Neural cell (in vitro differentiated cells): ENCODE measurements around the gene VPS37C. TPM values are rescaled to one million over a fixed set of nuclear protein-coding genes. Genes with fewer than 3 reads are reported as not detected.

Source experiments
- H2AFZ ChIP-seq: fragments of 200-600, 300-800 bp; sonication (generic), shearing (Covaris generic); 2 replicates; pipeline ENCODE4 v1.6.0; 2014; ENCODE audit warnings: low read depth, mild to moderate bottlenecking, antibody characterized with exemption, low read length, moderate library complexity
- H3F3A ChIP-seq: fragments of 200-600 bp; shearing (Covaris generic); 2 replicates; pipeline ENCODE4 v1.6.1; 2016; ENCODE audit warnings: mild to moderate bottlenecking, moderate library complexity, mixed read lengths, antibody characterized with exemption, low read length; ENCODE audit not compliant: insufficient read depth, poor library complexity, severe bottlenecking
- H3K27ac ChIP-seq: fragments of 200-600, 300-800 bp; sonication (generic), shearing (Covaris generic); 2 replicates; pipeline ENCODE4 v1.5.1; 2014; ENCODE audit warnings: mild to moderate bottlenecking, low read length, moderate library complexity
- H3K27me3 ChIP-seq: fragments of 300-800, 200-600 bp; sonication (generic), shearing (Covaris generic); 2 replicates; pipeline ENCODE4 v1.6.0; 2014; ENCODE audit warnings: mild to moderate bottlenecking, low read depth, low read length, moderate library complexity; ENCODE audit not compliant: insufficient read depth
- H3K36me3 ChIP-seq: fragments of 300-800, 200-600 bp; sonication (generic), shearing (Covaris generic); 2 replicates; pipeline ENCODE4 v1.5.1; 2014; ENCODE audit warnings: mild to moderate bottlenecking, antibody characterized with exemption, low read length, moderate library complexity; ENCODE audit not compliant: insufficient read depth
- H3K4me2 ChIP-seq: fragments of 300-800, 200-600 bp; sonication (generic), shearing (Covaris generic); 2 replicates; pipeline ENCODE4 v1.6.0; 2014; ENCODE audit warnings: mild to moderate bottlenecking, low read length
- H3K4me3 ChIP-seq: fragments of 300-800, 200-600 bp; sonication (generic), shearing (Covaris generic); 2 replicates; pipeline ENCODE4 v1.5.1; 2014; ENCODE audit warnings: mild to moderate bottlenecking, low read length, moderate library complexity
- H3K79me2 ChIP-seq: fragments of 200-600 bp; shearing (Covaris generic); replicated peaks from 2 replicates; pipeline ENCODE4 v1.6.0; 2014; ENCODE audit warnings: mild to moderate bottlenecking, low read length, moderate library complexity; ENCODE audit not compliant: insufficient read depth
- H3K9ac ChIP-seq: fragments of 300-800, 200-600 bp; sonication (generic), shearing (Covaris generic); 2 replicates; pipeline ENCODE4 v1.6.1; 2016; ENCODE audit warnings: mild to moderate bottlenecking, low read length, mixed read lengths
- H3K9me2 ChIP-seq: fragments of 200-600 bp; shearing (Covaris generic); 2 replicates; pipeline ENCODE4 v1.6.1; 2016; ENCODE audit warnings: mild to moderate bottlenecking, low read length, mixed read lengths; ENCODE audit not compliant: insufficient read depth
- H3K9me3 ChIP-seq: fragments of 200-600, 300-800 bp; sonication (generic), shearing (Covaris generic); 2 replicates; pipeline ENCODE4 v1.6.1; 2016; ENCODE audit warnings: mild to moderate bottlenecking, mixed run types, low read length, moderate library complexity, mixed read lengths
- H4K20me1 ChIP-seq: fragments of 200-600 bp; shearing (Covaris generic); 2 replicates; pipeline ENCODE4 v1.6.1; 2016; ENCODE audit warnings: mild to moderate bottlenecking, mixed run types; ENCODE audit not compliant: insufficient read depth
- CTCF ChIP-seq: fragments of 450-650 bp; IDR thresholded peaks from 2 replicates; pipeline ENCODE4 v1.5.1; 2014; ENCODE audit warnings: antibody characterized with exemption, mild to moderate bottlenecking, moderate library complexity; ENCODE audit not compliant: poor library complexity, severe bottlenecking
- EP300 ChIP-seq: fragments of 450-650 bp; conservative IDR thresholded peaks from 2 replicates; pipeline ENCODE4 v1.6.1; 2014; ENCODE audit warnings: antibody characterized with exemption, mild to moderate bottlenecking, moderate library complexity; ENCODE audit not compliant: poor library complexity, severe bottlenecking
- EZH2 ChIP-seq: fragments of 200-600, 300-800 bp; shearing (Covaris generic), sonication (generic); IDR thresholded peaks from 2 replicates; pipeline ENCODE4 v1.6.1; 2014; ENCODE audit warnings: antibody characterized with exemption, low read length, borderline replicate concordance, mild to moderate bottlenecking; ENCODE audit not compliant: insufficient read depth, poor library complexity, severe bottlenecking
- MXI1 ChIP-seq: fragments of 450-650 bp; conservative IDR thresholded peaks from 2 replicates; pipeline ENCODE4 v1.6.1; 2014; ENCODE audit warnings: antibody characterized with exemption, mild to moderate bottlenecking; ENCODE audit not compliant: poor library complexity, severe bottlenecking
- POLR2AphosphoS5 ChIP-seq: IDR thresholded peaks from 2 replicates; pipeline ENCODE4 v1.6.1; 2012
- RAD21 ChIP-seq: fragments of 450-650 bp; conservative IDR thresholded peaks from 2 replicates; pipeline ENCODE4 v1.6.1; 2014; ENCODE audit warnings: antibody characterized with exemption, mild to moderate bottlenecking, moderate library complexity
- REST ChIP-seq: IDR thresholded peaks from 2 replicates; pipeline ENCODE4 v1.6.1; 2012; ENCODE audit warnings: borderline replicate concordance
- TAF1 ChIP-seq: IDR thresholded peaks from 2 replicates; pipeline ENCODE4 v1.6.1; 2012; ENCODE audit warnings: low read depth
- polyA plus RNA-seq: library from polyadenylated mRNA; depleted of rRNA; stranded (reverse); fragments of >200 nt; gene quantifications from 2 replicates; pipeline ENCODE4 v1.2.3, GENCODE V29; 2014

VPS37C gene
- polyA plus RNA-seq, 1 donor from 2014 or later, result 7.3 TPM

- Histone ChIP-seq H3K4me2 (peak overlapping the region; percentile 11), H3F3A (no peaks in the 10 kb centered on the region), H3K9ac (peak overlapping the region; percentile 23), H4K20me1 (no peaks in the 10 kb centered on the region), H2AFZ (no peak overlapping the region), H3K27me3 (no peaks in the 10 kb centered on the region), H3K36me3 (no peaks in the 10 kb centered on the region), H3K79me2 (no peaks in the 10 kb centered on the region), H3K4me3 (peak overlapping the region; percentile 5), H3K9me3 (no peaks in the 10 kb centered on the region), H3K9me2 (no peaks in the 10 kb centered on the region), H3K27ac (peak overlapping the region; percentile 28)
- TF ChIP-seq RAD21 (no peak), POLR2AphosphoS5 (peak; percentile 16), EZH2 (no peak), TAF1 (no peak), MXI1 (no peak), CTCF (no peak)
These were observed 35.9 kb downstream of the VPS37C start for GRCh38 chr11:61125310-61125684.

GRCh38 chr11:61124574-61125309 is 36.5 kb downstream of the VPS37C start:
- no peaks in the 10 kb centered on the region for H3K36me3 ChIP-seq
- H3K4me3 ChIP-seq, result peak overlapping the region; percentile 5
- H3K9me2 ChIP-seq, result no peaks in the 10 kb centered on the region
- peak overlapping the region; percentile 11 for H3K4me2 ChIP-seq
- no peaks in the 10 kb centered on the region for H3K79me2 ChIP-seq
- TF ChIP-seq REST (no peak), EP300 (no peak), POLR2AphosphoS5 (peak; percentile 15)
- no peaks in the 10 kb centered on the region for H3K9me3 ChIP-seq
- H4K20me1 ChIP-seq, result no peaks in the 10 kb centered on the region
- H2AFZ ChIP-seq, result no peak overlapping the region
- no peak overlapping the region for H3K9ac ChIP-seq
- no peaks in the 10 kb centered on the region for H3K27me3 ChIP-seq
- H3F3A ChIP-seq, result no peaks in the 10 kb centered on the region
- H3K27ac ChIP-seq, result peak overlapping the region; percentile 28
